GM20000 (cell line): ENCODE data around the gene EXOC4.
"Not testable (repeated sequence)": the region's sequence is repeated elsewhere in the genome, so short reads cannot be mapped to it uniquely, and the experiment has no call there.

Experiments
- DNase-seq: peaks from one replicate; pipeline ENCODE4 v3.0.0; 2012; ENCODE audit warnings: low spot score
- TF ChIP-seq, protein P1 (sequence below): IDR thresholded peaks from 2 replicates; pipeline ENCODE4 v1.5.1; 2012; ENCODE audit warnings: mild to moderate bottlenecking, control low read depth; ENCODE audit errors: extremely low read depth, missing control alignments

EXOC4 gene

DNA sequence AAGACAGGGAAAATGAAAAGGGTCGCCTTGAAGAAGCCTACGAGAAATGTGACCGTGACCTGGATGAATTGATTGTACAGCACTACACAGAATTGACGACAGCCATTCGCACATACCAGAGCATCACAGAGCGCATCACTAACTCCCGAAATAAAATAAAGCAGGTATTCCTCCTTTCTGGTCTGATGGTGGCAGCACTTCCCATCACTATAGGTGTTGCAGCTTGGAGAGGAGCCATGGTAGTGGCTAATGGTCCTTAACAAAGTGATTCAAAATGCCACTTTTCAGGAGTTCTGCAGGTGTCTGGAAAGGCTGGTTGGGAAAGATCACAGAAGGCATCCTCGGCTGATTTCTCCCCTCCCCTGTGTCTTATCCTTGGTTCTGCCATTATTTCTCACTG lies 22.1 kb downstream of the EXOC4 start:
- TF ChIP-seq, protein P1, sequence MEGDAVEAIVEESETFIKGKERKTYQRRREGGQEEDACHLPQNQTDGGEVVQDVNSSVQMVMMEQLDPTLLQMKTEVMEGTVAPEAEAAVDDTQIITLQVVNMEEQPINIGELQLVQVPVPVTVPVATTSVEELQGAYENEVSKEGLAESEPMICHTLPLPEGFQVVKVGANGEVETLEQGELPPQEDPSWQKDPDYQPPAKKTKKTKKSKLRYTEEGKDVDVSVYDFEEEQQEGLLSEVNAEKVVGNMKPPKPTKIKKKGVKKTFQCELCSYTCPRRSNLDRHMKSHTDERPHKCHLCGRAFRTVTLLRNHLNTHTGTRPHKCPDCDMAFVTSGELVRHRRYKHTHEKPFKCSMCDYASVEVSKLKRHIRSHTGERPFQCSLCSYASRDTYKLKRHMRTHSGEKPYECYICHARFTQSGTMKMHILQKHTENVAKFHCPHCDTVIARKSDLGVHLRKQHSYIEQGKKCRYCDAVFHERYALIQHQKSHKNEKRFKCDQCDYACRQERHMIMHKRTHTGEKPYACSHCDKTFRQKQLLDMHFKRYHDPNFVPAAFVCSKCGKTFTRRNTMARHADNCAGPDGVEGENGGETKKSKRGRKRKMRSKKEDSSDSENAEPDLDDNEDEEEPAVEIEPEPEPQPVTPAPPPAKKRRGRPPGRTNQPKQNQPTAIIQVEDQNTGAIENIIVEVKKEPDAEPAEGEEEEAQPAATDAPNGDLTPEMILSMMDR: no peak
- no peak for DNase-seq

DNA sequence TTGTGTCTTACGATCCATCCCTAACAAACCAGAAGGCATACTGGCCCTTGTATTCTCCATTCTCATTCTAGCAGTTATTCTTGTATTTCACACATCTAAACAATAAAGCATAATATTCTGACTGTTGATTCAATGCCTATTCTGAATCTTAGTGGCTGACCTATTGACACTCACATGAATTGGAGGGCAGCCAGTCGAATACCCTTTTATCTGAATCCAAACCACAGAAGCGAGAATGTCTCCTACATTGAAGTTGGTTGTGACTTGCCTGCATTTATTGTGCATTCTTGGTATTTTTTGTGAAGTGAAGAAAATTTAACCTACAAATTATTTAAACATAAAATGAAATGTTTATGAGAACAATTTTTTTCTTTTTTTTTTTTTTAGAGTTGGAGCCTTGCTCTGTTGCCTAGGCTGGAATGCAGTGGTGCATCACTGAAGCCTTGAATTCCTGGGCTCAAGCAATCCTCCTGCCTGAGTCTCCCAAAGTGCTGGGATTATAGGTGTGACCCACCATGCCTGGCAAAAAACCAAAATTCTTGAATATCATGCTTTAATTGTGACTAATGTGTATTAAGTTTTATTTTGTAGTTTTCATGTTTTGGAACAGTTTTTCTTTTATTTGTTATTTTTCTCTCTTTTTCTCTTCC lies 22.7 kb downstream of the EXOC4 start:
- TF ChIP-seq, protein P1: no peak
- no peak for DNase-seq

DNA sequence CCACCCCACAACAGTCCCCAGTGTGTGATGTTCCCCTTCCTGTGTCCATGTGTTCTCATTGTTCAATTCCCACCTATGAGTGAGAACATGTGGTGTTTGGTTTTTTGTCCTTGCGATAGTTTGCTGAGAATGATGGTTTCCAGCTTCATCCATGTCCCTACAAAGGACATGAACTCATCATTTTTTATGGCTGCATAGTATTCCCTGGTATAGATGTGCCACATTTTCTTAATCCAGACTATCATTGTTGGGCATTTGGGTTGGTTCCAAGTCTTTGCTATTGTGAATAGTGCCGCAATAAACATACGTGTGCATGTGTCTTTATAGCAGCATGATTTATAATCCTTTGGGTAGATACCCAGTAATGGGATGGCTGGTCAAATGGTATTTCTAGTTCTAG lies 26.1 kb downstream of the EXOC4 start:
- not testable (repeated sequence) for DNase-seq

DNA sequence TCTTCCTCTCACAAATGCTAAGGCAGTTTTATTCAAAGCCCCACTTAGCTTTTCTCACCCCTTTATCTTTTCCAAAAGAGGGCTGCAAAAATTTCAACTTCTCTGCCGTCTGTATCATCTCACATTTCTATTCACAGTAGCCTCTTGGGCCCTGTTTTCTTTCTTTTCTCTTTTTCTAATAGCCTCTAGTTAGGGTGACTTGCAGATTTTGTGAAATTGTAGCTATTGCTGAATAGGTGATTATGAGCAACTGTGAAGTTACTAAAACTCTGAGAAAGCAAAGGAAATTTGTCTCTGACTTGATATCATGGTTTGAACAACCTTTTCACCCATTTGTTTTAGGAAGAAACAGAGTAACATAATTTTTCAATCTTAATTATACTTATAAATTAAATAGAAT lies 29.2 kb downstream of the EXOC4 start:
- no peak for DNase-seq
- TF ChIP-seq, protein P1: no peak

DNA sequence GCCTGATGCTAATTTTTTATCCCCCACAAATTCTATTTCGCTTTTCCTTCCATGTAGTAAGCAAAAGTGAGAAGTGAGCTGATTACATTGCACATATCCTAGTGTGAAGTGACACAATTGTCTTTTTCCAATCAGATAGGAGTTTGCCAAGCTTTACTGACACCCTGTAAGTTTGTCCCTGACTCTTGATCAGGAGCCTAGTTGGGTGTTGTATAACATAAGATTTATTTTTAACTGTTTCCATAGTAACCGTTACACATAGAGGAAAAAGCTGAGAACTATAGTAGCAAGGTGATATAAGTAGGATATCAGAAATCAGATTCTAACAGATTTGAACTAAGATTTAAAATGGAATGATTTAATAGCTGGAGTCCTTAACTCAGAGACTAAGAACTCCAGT lies 31.2 kb downstream of the EXOC4 start:
- no peak for DNase-seq
- TF ChIP-seq, protein P1: no peak

DNA sequence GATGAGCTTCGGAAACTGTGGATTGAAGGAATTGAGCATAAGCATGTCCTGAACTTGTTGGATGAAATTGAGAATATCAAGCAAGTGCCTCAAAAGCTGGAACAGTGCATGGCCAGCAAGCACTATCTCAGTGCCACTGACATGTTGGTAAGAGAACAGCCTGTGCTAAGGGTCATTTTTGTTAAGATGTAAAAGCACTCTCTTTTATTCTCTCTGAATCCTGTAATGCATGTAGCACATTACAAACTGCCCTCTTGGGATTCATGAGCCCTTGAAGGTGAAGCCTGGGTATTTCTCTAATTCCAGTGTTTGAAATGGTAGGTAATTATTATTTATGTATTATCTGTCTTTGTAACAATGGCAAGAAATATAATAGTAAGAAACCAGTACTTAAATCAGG lies 36.1 kb downstream of the EXOC4 start:
- TF ChIP-seq, protein P1: no peak
- DNase-seq: no peak

DNA sequence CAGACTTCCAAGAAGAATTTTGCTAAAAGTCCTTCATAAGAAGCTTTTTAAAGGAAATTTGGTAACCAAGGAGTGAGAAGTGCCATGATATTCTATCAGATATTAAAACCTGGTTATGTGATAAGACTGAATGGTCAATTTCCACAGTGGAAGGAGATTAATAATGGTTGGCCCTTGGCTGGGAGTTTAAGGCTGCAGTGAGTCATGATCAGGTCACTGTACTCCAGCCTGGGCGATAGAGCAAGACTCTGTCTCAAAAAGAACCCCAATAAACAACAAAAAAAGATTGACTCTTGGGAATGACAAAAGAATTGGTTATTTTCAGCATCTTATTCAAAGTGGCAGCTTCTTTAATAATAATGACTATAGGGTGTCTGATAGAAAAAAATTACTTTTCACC lies 37.2 kb downstream of the EXOC4 start:
- DNase-seq: no peak
- TF ChIP-seq, protein P1: no peak

DNA sequence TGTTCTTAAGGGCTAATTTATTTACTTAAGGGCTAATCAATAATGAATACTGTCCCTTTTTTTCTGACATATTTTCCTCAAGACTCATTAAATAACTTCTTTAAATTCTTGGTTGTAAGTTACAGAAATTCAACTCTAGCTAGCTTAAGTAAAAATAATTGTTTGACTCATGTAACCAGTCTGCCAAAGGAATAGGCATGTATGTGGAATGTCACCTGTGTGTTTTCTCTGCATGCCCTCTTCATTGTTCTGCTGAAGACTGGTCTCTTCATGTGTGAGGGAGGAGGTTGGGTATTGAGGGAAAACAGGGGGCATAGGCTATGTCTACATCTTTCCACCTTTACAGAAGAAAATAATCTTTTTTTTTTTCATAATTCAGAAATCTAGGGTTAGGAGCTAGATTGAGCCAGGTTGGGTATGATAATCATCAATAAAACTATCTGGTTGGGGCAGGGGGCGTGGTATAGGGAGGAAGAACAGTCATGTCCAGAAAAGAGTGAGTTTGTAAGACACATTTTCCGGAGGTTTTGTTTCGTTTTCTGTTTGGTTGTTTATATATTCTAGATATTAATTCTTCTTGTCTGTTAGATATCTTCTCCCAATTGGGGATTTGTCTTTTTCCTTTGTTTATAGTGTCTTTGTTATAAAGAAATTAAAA lies 37.9 kb downstream of the EXOC4 start:
- TF ChIP-seq, protein P1: no peak
- DNase-seq: no peak
